Body of pancreas (tissue), 4 donors: ENCODE data around the gene TAL1.

Source experiments
- POLR2A ChIP-seq, 3 donors: fragments of 450-650 bp; IDR thresholded peaks; one replicate each; pipeline ENCODE4 v1.6.1; 2016; ENCODE audit warnings: antibody characterized with exemption in 3 of 3, mild to moderate bottlenecking in 2 of 3
- TF ChIP-seq, protein P1 (sequence below), 7 experiments: fragments of 450-650 bp in 4 of 7; fragments of 200-600 bp in 3 of 7; sonication (generic) in 3 of 7; IDR thresholded peaks; one replicate each; pipeline ENCODE4 v1.5.1; 2016 to 2019; ENCODE audit warnings: antibody characterized with exemption in 7 of 7

DNA sequence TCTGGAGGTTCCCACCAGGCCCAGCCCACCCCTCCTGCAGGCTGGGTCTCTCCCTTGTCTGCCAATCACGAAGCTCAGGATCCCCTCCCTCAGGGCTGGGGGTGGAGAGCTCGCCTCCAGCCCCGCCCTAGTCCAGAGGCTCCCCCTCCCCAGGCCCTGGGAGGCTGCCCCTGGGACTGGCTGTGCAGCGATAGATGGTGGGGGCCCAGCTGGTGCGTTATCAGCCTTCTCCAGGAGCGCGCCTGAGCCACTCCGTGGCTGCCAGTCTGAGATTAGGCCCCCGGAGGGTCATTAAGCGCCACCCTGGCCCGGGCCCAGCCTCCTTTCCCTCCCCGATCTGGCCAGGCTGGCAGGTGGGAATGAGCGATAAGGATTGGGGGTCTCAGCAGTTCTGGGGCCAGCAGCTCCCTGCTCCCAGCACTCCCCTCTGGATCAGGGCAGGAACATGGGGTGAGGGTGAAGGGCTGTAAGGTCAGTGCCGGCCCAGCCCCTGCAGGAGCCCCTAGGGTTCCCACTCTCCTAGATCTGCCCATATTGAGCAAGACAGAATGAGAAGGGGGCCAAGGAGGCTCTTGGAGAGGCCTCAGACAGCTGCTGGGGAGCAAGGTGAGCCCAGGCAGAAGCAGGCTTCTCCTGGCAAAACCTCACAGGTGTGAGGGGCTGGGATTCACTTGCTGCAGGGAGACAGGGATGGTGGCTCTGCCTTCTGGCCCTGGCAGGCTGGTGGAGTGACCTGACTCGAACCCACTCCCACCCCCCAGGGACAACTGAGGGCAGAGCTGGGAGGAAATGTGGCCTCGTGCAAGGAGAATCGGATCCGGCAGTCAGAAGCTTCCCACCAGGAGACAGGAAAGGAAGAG is 50.7 kb downstream of the TAL1 start:
- TF ChIP-seq, protein P1, sequence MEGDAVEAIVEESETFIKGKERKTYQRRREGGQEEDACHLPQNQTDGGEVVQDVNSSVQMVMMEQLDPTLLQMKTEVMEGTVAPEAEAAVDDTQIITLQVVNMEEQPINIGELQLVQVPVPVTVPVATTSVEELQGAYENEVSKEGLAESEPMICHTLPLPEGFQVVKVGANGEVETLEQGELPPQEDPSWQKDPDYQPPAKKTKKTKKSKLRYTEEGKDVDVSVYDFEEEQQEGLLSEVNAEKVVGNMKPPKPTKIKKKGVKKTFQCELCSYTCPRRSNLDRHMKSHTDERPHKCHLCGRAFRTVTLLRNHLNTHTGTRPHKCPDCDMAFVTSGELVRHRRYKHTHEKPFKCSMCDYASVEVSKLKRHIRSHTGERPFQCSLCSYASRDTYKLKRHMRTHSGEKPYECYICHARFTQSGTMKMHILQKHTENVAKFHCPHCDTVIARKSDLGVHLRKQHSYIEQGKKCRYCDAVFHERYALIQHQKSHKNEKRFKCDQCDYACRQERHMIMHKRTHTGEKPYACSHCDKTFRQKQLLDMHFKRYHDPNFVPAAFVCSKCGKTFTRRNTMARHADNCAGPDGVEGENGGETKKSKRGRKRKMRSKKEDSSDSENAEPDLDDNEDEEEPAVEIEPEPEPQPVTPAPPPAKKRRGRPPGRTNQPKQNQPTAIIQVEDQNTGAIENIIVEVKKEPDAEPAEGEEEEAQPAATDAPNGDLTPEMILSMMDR (IDR thresholded peaks at IDR 0.05) = no peak
- no peak for TF ChIP-seq POLR2A (IDR thresholded peaks at IDR 0.05)
